Endothelial cell of umbilical vein (primary cell): ENCODE results near the gene EFHC2. TPM values are rescaled to one million over a fixed set of nuclear protein-coding genes. Genes with fewer than 3 reads are reported as not detected.

Experiments
- BruUV-seq: library from RNA; stranded (reverse); fragments of 400-500 nt; replicated peaks from 2 replicates; lab custom pipeline; 2021; lab: Mats Ljungman, UMichigan
- CTCF ChIA-PET: fragments of 300-600, 350-600 bp; sonication (Branson Sonifier 250); formaldehyde crosslinking; loops from one replicate; lab custom pipeline; 2021; ENCODE audit warnings: antibody characterized with exemption, inconsistent platforms; lab: Charles Lee
- POLR2A ChIA-PET: fragments of 300-600, 350-600 bp; sonication (Branson Sonifier 250); formaldehyde crosslinking; loops from one replicate; lab custom pipeline; 2021; ENCODE audit warnings: antibody characterized with exemption, inconsistent platforms; lab: Charles Lee
- DNase-seq: peaks from one replicate; pipeline ENCODE4 v3.0.0-alpha.2; 2011; ENCODE audit warnings: low read depth, low spot score
- FAIRE-seq: peaks from 2 replicates; lab custom pipeline; 2011; peaks lifted over from hg19 to GRCh38; lab: Jason Lieb, UNC
- H2AFZ ChIP-seq: 2 replicates; pipeline ENCODE4 v1.6.0; 2012; ENCODE audit warnings: low read depth, low read length, control low read depth, inconsistent platforms
- H3K27ac ChIP-seq: 2 replicates; pipeline ENCODE4 v1.5.1; 2011; ENCODE audit warnings: low read depth, mild to moderate bottlenecking, control low read depth, low read length, moderate library complexity; ENCODE audit not compliant: insufficient read depth
- H3K27me3 ChIP-seq, 2 experiments: 2 replicates each; pipeline versions ENCODE4 v1.6.0 to v1.6.1; 2011; ENCODE audit warnings: low read length in 2 of 2, mixed read lengths in 1 of 2; ENCODE audit not compliant: control insufficient read depth in 2 of 2, insufficient read depth in 2 of 2
- H3K36me3 ChIP-seq, 2 experiments: 2 replicates in 1 of 2; 3 replicates in 1 of 2; pipeline ENCODE4 v1.5.1; 2011; ENCODE audit warnings: low read length in 2 of 2, mild to moderate bottlenecking in 1 of 2, moderate library complexity in 1 of 2; ENCODE audit not compliant: control insufficient read depth in 2 of 2, insufficient read depth in 2 of 2; ENCODE audit errors: extremely low read depth in 1 of 2
- H3K4me1 ChIP-seq: 3 replicates; pipeline ENCODE4 v1.5.1; 2011; ENCODE audit warnings: mild to moderate bottlenecking, low read length; ENCODE audit not compliant: control insufficient read depth, insufficient read depth; ENCODE audit errors: extremely low read depth
- H3K4me2 ChIP-seq: 2 replicates; pipeline ENCODE4 v1.6.1; 2011; ENCODE audit warnings: low read length, control low read depth, mixed read lengths; ENCODE audit not compliant: insufficient read depth
- H3K4me3 ChIP-seq, 3 experiments: fragments of 200-600 bp in 1 of 3; sonication (generic), shearing (Covaris generic) in 1 of 3; replicated peaks in 1 of 3; 2 replicates each; pipeline ENCODE4 v1.5.1; 2011 to 2016; ENCODE audit warnings: control low read depth in 3 of 3, low read length in 3 of 3, mild to moderate bottlenecking in 2 of 3, inconsistent platforms in 1 of 3, low read depth in 1 of 3, moderate library complexity in 1 of 3; ENCODE audit not compliant: insufficient read depth in 1 of 3
- H3K79me2 ChIP-seq: 2 replicates; pipeline ENCODE4 v1.6.0; 2012; ENCODE audit warnings: low read length, inconsistent platforms; ENCODE audit not compliant: control insufficient read depth, insufficient read depth
- H3K9ac ChIP-seq: replicated peaks from 2 replicates; pipeline ENCODE3; 2011; ENCODE audit warnings: low read length, control low read depth; ENCODE audit not compliant: insufficient read depth; ENCODE audit errors: extremely low read depth
- H3K9me1 ChIP-seq: replicated peaks from 3 replicates; pipeline ENCODE4 v1.6.0; 2011; ENCODE audit warnings: mild to moderate bottlenecking, low read length; ENCODE audit not compliant: control insufficient read depth, insufficient read depth; ENCODE audit errors: extremely low read depth
- H3K9me3 ChIP-seq: replicated peaks from 2 replicates; pipeline ENCODE4 v1.5.1; 2012; ENCODE audit warnings: low read length, inconsistent platforms; ENCODE audit not compliant: control insufficient read depth, insufficient read depth
- H4K20me1 ChIP-seq: replicated peaks from 2 replicates; pipeline ENCODE3; 2011; ENCODE audit warnings: mild to moderate bottlenecking, low read length; ENCODE audit not compliant: control insufficient read depth, insufficient read depth; ENCODE audit errors: extremely low read depth
- CTCF ChIP-seq, 2 donors: IDR thresholded peaks; 1 replicate in 1 of 2; 2 replicates in 1 of 2; pipeline ENCODE4 v1.5.1; 2011; ENCODE audit warnings: low read length in 2 of 2, mild to moderate bottlenecking in 2 of 2, moderate library complexity in 2 of 2, control low read depth in 1 of 2, inconsistent platforms in 1 of 2, low read depth in 1 of 2; ENCODE audit not compliant: insufficient read depth in 1 of 2; ENCODE audit errors: extremely low read depth in 1 of 2
- EZH2 ChIP-seq: IDR thresholded peaks from 2 replicates; pipeline ENCODE4 v1.6.1; 2012; ENCODE audit warnings: borderline replicate concordance, low read depth, mild to moderate bottlenecking, moderate library complexity, low read length, inconsistent platforms; ENCODE audit not compliant: severe bottlenecking
- FOS ChIP-seq: IDR thresholded peaks from 2 replicates; pipeline ENCODE4 v1.6.1; 2011; ENCODE audit warnings: mild to moderate bottlenecking, low read length, moderate library complexity, borderline replicate concordance; ENCODE audit not compliant: insufficient read depth
- GATA2 ChIP-seq: IDR thresholded peaks from 2 replicates; pipeline ENCODE4 v1.7.0; 2011; ENCODE audit warnings: low read depth, mild to moderate bottlenecking, moderate library complexity, mixed read lengths, low read length; ENCODE audit not compliant: insufficient read length, insufficient read depth
- JUN ChIP-seq: IDR thresholded peaks from 2 replicates; pipeline ENCODE4 v1.6.1; 2011; ENCODE audit warnings: borderline replicate concordance, low read depth; ENCODE audit not compliant: insufficient read length, insufficient read depth
- MAX ChIP-seq: IDR thresholded peaks from 2 replicates; pipeline ENCODE4 v1.6.1; 2011; ENCODE audit not compliant: insufficient read depth, insufficient read length
- MYC ChIP-seq: IDR thresholded peaks from one replicate; pipeline ENCODE4 v1.6.1; 2011; ENCODE audit warnings: mild to moderate bottlenecking, low read depth, low read length
- POLR2A ChIP-seq: IDR thresholded peaks from 2 replicates; pipeline ENCODE4 v1.6.1; 2012; ENCODE audit warnings: low read depth, mild to moderate bottlenecking, control low read depth, low read length
- POLR2AphosphoS5 ChIP-seq: IDR thresholded peaks from 2 replicates; pipeline ENCODE4 v1.6.1; 2012; ENCODE audit warnings: low read depth, mild to moderate bottlenecking, control low read depth, low read length, moderate library complexity; ENCODE audit not compliant: insufficient read depth
- dilution Hi-C: fragments of 300-500 bp; cut with MboI; formaldehyde crosslinking; loops from one replicate; pipeline ENCODE4 v1.15.0; 2019; ENCODE audit warnings: low sequenced_read_pairs; ENCODE audit not compliant: extremely low pct_ligation_motif_present
- intact Hi-C: fragments of 100-400 bp; cut with micrococcal nuclease; formaldehyde crosslinking; loops from one replicate; pipeline ENCODE4 v1.10.0; 2022
- polyA plus RNA-seq, 4 experiments: library from polyadenylated mRNA; depleted of rRNA in 3 of 4; stranded (reverse) in 3 of 4; unstranded in 1 of 4; fragments of >200 nt; gene quantifications; 2 replicates each; pipeline versions ENCODE4 v1.2.1 to v1.2.3, GENCODE V29; 2011 to 2012; ENCODE audit warnings: missing spikeins in 1 of 4
- total RNA-seq: library from RNA; stranded (reverse); gene quantifications from 2 replicates; pipeline ENCODE4 v1.2.3, GENCODE V29; 2021

The EFHC2 gene
- total and polyA plus RNA-seq, 2 donors (not counting 3 experiments of a cell fraction or from before 2014, with no cell fraction given): not detected

GRCh38 chrX:44167116-44167515 is 176.4 kb downstream of the EFHC2 start:
- Histone ChIP-seq H3K4me1 (no peaks in the 10 kb centered on the region), H3K36me3 (no peaks in the 10 kb centered on the region), H3K79me2 (no peaks in the 10 kb centered on the region), H4K20me1 (no peaks in the 10 kb centered on the region), H3K9me1 (no peaks in the 10 kb centered on the region), H3K4me2 (no peak overlapping the region), H2AFZ (no peak overlapping the region), H3K27me3 (no peaks in the 10 kb centered on the region), H3K4me3 (no peak overlapping the region), H3K27ac (no peak overlapping the region), H3K9me3 (no peaks in the 10 kb centered on the region), H3K9ac (no peak overlapping the region)
- intact Hi-C loops: no loop called here
- FAIRE-seq: no peak
- POLR2A ChIA-PET: no interaction called here
- no peak for TF ChIP-seq POLR2AphosphoS5
- no peak for DNase-seq
- CTCF ChIA-PET: no interaction called here
- no TSS peak for BruUV-seq
- dilution Hi-C loops: no loop called here

- H3K4me2 ChIP-seq: no peak overlapping the region
- DNase-seq (no peak), FAIRE-seq (no peak)
- no peaks in the 10 kb centered on the region for H3K9me1 ChIP-seq
- no peaks in the 10 kb centered on the region for H3K9me3 ChIP-seq
- H3K4me1 ChIP-seq: no peaks in the 10 kb centered on the region
- no peak overlapping the region for H3K27ac ChIP-seq
- intact Hi-C loops: no loop called here
- no peaks in the 10 kb centered on the region for H3K79me2 ChIP-seq
- H3K4me3 ChIP-seq: no peak overlapping the region
- ChIA-PET CTCF (no interaction called here), POLR2A (no interaction called here)
- no peaks in the 10 kb centered on the region for H3K36me3 ChIP-seq
- BruUV-seq: no TSS peak
- TF ChIP-seq FOS: no peak
- TF ChIP-seq POLR2AphosphoS5: no peak
- TF ChIP-seq CTCF (IDR thresholded peaks at IDR 0.05; ENCODE audit: extremely low read depth in 1 of 2, insufficient read depth in 1 of 2, low read depth in 1 of 2, low read length in 2 of 2): no peak
- no peak for TF ChIP-seq MYC
- no peak for TF ChIP-seq POLR2A
- no peak for TF ChIP-seq MAX
- no peak for TF ChIP-seq GATA2
- no peak for TF ChIP-seq JUN
- TF ChIP-seq EZH2: no peak
- dilution Hi-C loops: no loop called here
- no peaks in the 10 kb centered on the region for H4K20me1 ChIP-seq
- H3K27me3 ChIP-seq: no peaks in the 10 kb centered on the region
- no peak overlapping the region for H3K9ac ChIP-seq
- no peak overlapping the region for H2AFZ ChIP-seq
Measured at GRCh38 chrX:44162964-44163475, 180.5 kb downstream of the EFHC2 start.
